Ovary (tissue), 3 donors: ENCODE results near the gene NHS.

Experiments used
- CTCF ChIP-seq, 3 donors: fragments of 450-650 bp in 2 of 3; fragments of 200-600 bp in 1 of 3; IDR thresholded peaks; one replicate each; pipeline versions ENCODE4 v1.5.1 to v1.8.0; 2016 to 2022; ENCODE audit warnings: antibody characterized with exemption in 3 of 3, mild to moderate bottlenecking in 1 of 3
- EP300 ChIP-seq: sonication (generic); formaldehyde crosslinking; IDR thresholded peaks from one replicate; pipeline ENCODE4 v1.6.1; 2017; ENCODE audit warnings: antibody characterized with exemption
- POLR2A ChIP-seq: fragments of 450-650 bp; IDR thresholded peaks from one replicate; pipeline ENCODE4 v1.6.1; 2017; ENCODE audit warnings: antibody characterized with exemption, mild to moderate bottlenecking, moderate library complexity
- donor health status: DM: no; HTN: no; CAD: no.

GRCh38 chrX:17767734-17768133 lies 392.7 kb downstream of the NHS start:
- TF ChIP-seq CTCF (IDR thresholded peaks at IDR 0.05) (no peak), POLR2A (no peak), EP300 (no peak)
